Skeletal muscle cell (primary cell): Measurements from ENCODE around the gene TRAPPC8.
"Not testable (repeated sequence)": the region's sequence is repeated elsewhere in the genome, so short reads cannot be mapped to it uniquely, and the experiment has no call there.

Source experiments
- DNase-seq: peaks from one replicate; pipeline ENCODE4 v3.0.0-alpha.2; 2010; ENCODE audit warnings: low read depth
- H3K4me3 ChIP-seq: 2 replicates; pipeline ENCODE4 v1.5.1; 2011; ENCODE audit warnings: low read depth, mild to moderate bottlenecking, control low read depth, low read length, moderate library complexity

Gene TRAPPC8

GRCh38 chr18:31942999-31943877, at the start of gene TRAPPC8:
TRAPPC8 (minus strand) TSS chr18:31943128; CDS start chr18:31942764, 364 bp downstream.
- peak; percentile 94 for DNase-seq
- H3K4me3 ChIP-seq, result peak within 1 kb of the TSS; percentile 82

DNA sequence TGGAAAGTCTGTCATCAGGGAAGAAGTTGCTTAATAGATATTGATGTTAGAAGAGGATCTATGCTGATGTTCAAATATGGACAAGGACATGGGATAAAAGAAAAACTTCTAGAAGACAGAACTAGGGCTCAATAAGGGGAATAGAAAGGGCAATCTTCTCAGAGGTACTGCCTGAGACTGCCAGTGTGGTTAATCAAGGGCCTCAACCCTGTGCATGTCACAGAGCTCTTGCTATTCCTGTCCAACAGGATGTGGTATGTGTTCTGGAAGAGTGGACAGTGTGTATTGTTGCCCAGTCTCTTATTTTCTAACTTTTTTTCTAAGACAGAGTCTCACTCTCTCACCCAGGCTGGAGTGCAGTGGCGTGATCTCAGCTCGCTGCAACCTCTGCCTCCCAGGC, 47.9 kb upstream of the TRAPPC8 start:
- no peak for DNase-seq

DNA sequence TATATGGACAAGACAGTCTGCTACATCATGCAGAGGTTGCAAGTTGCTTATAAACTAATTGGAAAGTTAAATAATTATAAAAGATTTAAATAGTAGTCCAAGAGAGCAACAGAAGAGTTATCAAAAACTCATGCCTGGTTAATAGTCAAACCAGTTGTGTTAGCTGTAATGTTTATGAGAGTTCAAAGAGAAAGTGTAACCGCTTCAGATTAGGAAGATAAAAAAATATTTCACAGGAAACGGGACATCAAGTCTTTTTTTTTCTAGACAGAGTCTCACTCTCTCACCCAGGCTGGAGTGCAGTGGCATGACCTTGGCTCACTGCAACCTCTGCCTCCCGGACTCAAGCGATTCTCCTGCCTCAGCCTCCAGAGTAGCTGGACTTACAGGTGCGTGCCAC, 41.0 kb upstream of the TRAPPC8 start:
- H3K4me3 ChIP-seq, result no peak overlapping the region

More for the DNA sequence above, 47.9 kb upstream of the TRAPPC8 start:
- H3K4me3 ChIP-seq, result no peak overlapping the region

GRCh38 chr18:31983020-31983419, 40.1 kb upstream of the TRAPPC8 start:
- no peak for DNase-seq
- no peak overlapping the region for H3K4me3 ChIP-seq

More for the DNA sequence above, 41.0 kb upstream of the TRAPPC8 start:
- DNase-seq, result no peak

DNA sequence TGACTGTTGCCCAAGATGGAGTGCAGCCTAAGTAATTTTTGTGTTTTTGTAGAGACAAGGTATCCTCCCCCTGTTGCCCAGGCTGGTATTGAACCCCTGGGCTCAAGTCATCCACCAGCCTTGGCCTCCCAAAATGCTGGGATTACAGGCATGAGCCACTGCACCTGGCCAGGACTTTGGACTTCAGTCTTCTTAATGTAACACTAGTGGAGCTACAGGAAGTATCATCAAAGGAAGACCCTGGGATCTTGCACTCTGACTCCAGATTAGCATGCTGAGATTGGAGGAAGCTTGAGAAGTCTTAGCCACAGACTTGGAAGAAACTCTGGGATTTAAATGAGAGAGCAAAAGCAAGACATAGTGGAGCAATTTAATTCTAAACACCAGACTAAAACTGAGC, 37.9 kb upstream of the TRAPPC8 start:
- no peak for DNase-seq
- no peak overlapping the region for H3K4me3 ChIP-seq

DNA sequence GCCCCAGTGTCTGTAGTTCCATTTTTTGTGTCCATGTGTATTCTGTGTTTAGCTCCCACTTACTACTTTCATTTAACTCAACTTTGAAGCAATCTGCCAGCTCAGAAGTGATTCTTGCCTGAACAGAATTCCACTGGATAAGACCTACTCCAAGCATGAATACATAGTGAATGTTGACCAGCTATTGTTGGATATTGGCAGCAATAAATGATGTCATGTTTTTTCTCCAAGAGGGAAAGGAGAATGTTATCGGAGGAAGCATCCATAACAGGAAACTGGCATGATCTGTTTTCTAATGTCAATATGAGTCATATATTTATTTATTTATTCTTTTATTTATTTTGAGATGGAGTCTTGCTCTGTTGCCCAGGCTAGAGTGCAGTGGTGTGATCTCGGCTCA, 36.8 kb upstream of the TRAPPC8 start:
- no peak for DNase-seq
- no peak overlapping the region for H3K4me3 ChIP-seq

DNA sequence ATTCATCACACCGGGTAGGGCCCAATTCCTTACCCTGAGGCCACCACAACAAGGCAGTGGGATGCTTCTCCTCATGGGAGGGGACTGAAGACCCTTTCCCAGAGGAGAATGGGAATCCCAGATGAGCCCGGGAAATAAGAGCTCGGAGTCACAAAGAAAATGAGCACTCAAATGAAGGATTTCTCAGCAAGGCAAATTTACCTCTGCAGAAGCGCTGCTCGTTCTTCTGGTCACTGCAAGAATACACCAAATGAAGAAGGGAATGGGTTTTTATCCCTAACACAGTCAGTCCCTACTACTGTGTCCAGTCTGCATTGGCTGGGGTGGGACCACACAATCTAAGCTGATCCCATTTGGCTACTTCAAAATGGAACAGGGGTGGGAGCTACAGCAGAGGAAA, 35.7 kb upstream of the TRAPPC8 start:
- no peak for DNase-seq
- H3K4me3 ChIP-seq, result no peak overlapping the region

- DNase-seq, result peak; percentile 7
- H3K4me3 ChIP-seq, result no peak overlapping the region
Observed at GRCh38 chr18:31977270-31977872, 34.4 kb upstream of the TRAPPC8 start.

GRCh38 chr18:31976242-31976641, 33.3 kb upstream of the TRAPPC8 start:
- H3K4me3 ChIP-seq, result no peak overlapping the region
- no peak for DNase-seq

DNA sequence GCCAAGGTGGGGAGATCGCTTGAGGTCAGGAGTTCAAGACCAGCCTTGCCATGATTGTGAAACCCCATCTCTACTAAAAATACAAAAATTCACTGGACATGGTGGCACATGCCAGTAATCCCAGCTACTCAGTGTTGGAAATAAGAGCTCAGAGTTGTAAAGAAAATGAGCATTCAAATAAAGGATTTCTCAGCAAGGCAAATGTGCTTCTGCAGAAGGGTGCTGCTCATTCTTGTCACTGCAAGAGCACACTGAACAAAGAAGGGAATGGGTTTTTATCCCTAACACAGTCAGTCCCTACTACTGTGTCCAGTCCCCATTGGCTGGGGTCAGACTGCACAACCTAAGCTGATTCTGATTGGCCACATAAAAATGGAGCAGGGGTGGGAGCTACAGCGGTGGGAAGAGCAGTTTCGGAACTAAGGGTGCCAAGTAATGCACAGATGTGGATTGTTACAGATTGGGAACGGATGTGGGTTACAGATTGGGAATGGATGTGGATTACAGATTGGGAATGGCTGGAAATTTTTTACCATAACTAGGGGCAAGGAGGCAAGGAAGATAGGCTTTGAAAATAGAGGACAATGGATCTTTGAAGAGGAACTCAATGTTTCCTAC, 31.1 kb upstream of the TRAPPC8 start:
- no peak overlapping the region for H3K4me3 ChIP-seq
- DNase-seq, result no peak

GRCh38 chr18:31970617-31971016, 27.7 kb upstream of the TRAPPC8 start:
- H3K4me3 ChIP-seq, result no peak overlapping the region

DNA sequence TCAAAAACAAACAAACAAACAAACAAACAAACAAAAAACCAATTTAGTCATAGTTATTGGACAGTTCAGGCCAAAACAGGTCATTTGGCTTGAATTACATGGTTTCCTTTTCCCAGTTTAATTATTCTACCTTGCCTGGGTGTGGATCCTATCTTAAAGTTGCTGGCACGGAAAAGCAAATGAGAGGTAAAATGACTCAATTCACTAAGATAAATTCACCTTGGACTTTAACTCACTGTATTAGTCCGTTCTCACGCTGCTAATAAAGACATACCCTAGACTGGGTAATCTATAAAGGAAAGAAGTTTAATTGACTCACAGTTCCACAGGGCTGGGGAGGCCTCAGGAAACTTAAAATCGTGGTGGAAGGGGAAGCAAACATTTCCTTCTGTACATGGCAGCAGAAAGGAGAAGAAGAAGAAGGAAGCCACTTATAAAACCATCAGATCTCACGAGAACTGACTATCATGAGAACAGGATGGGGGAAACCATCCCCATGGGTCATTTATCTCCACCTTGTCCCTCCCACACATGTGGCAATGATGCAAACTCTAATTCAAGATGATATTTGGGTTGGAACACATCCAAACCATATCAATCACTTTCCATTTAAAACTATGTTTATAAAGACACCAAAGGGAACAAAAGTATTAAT, 22.5 kb upstream of the TRAPPC8 start:
- no peak for DNase-seq
- no peak overlapping the region for H3K4me3 ChIP-seq

More at GRCh38 chr18:31970617-31971016, 27.7 kb upstream of the TRAPPC8 start:
- no peak for DNase-seq

DNA sequence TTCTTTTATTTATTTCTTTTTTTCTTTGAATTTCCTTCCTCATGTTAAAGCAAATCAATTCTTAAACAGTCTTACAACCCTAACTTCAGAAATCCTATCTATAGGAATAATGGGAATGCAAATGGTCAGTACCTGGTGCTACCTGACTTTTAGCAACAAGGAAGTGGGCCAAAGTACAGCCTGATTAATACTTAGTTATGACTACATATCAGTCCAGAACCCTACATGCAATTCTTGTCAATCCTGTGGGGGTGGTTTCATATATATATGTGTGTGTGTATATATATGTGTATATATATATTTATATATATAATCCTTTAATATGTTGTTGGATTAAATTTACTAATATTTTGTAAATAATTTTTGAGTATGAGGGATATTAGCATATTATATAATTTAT, 14.8 kb upstream of the TRAPPC8 start:
- no peak for DNase-seq
- H3K4me3 ChIP-seq, result no peak overlapping the region

DNA sequence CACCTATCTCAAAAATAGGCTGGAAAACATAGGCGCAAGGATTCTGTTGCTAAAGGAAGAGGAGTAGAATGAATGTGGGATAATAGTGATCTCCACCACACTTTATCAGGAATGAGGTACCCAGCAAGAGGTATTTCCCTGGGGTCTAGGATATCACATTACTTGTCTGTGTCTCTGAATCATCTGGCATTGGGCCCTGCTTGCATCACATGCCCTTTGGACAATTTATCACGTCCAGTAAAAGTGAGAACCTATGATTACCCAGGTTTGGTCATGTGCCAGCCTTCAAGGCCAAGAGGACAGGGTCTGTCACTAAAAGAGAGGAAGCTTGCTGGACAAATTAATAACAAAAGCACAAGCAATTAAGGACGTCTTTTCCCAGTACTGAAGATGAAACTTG, 11.4 kb upstream of the TRAPPC8 start:
- H3K4me3 ChIP-seq, result no peak overlapping the region
- peak; percentile 46 for DNase-seq

GRCh38 chr18:31953699-31954098, 10.8 kb upstream of the TRAPPC8 start:
- not testable (repeated sequence) for DNase-seq, H3K4me3 ChIP-seq

DNA sequence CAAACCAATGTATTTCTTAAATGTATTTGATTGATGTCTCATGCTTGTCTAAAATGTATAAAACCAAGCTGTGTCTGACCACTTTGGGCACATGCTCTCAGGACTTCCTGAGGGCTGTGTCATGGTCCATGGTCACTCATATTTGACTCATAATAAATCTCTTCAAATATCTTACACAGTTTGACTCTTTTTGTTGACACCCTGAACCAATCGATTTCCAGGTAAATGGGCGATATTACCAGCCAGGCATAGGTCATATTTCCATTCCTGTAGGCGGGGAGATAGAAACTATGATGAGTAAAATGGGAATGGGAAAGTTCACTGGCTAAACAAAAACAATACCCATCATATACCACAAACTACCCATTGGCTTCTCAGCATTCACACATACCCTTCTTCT, 9.3 kb upstream of the TRAPPC8 start:
- H3K4me3 ChIP-seq, result no peak overlapping the region
- DNase-seq, result no peak

- DNase-seq, result no peak
- no peak overlapping the region for H3K4me3 ChIP-seq
Observed at GRCh38 chr18:31950583-31950982, 7.7 kb upstream of the TRAPPC8 start.

GRCh38 chr18:31948349-31948748, 5.4 kb upstream of the TRAPPC8 start:
- not testable (repeated sequence) for H3K4me3 ChIP-seq, DNase-seq

- no peak overlapping the region for H3K4me3 ChIP-seq
- DNase-seq, result no peak
Observed at GRCh38 chr18:31946305-31947046, 3.5 kb upstream of the TRAPPC8 start.
